ENCODE data around the gene COMMD9.

DNA sequence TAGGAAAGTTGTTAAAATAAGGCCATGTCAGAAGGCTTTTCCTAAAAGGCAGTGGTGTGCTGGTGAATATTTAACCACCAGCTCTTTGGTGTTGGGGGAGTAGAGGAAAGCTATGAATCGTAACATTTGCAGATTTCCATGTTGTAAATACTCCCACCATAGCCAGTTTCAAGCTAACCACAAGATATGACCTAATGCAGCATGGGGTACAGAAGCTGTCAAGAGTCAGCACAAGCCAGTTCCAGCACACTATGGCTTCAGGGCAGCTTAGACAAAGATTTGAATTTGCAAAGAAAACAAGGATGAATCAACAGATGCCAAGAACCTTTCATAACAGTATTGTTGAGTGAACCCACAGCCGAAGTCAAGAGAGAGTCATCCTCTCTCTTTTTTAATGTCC is 40.0 kb downstream of the COMMD9 start:
- TF ChIP-seq EZH2 (optimal IDR thresholded peaks at IDR 0.05; ENCODE audit: low read depth, low read length) (no peak), EZH2phosphoT487 (IDR thresholded peaks at IDR 0.05; ENCODE audit: low read length) (no peak)
- TF ChIP-seq, protein P1, sequence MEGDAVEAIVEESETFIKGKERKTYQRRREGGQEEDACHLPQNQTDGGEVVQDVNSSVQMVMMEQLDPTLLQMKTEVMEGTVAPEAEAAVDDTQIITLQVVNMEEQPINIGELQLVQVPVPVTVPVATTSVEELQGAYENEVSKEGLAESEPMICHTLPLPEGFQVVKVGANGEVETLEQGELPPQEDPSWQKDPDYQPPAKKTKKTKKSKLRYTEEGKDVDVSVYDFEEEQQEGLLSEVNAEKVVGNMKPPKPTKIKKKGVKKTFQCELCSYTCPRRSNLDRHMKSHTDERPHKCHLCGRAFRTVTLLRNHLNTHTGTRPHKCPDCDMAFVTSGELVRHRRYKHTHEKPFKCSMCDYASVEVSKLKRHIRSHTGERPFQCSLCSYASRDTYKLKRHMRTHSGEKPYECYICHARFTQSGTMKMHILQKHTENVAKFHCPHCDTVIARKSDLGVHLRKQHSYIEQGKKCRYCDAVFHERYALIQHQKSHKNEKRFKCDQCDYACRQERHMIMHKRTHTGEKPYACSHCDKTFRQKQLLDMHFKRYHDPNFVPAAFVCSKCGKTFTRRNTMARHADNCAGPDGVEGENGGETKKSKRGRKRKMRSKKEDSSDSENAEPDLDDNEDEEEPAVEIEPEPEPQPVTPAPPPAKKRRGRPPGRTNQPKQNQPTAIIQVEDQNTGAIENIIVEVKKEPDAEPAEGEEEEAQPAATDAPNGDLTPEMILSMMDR (IDR thresholded peaks at IDR 0.05; ENCODE audit: low read length), result no peak

Measured in MM.1S (cell line).